SKM-1 (cell line): ENCODE results near the gene CTIF.

Experiments
- DNase-seq: peaks from one replicate; lab custom pipeline; 2025; ENCODE audit not compliant: unreplicated experiment; lab: John Stamatoyannopoulos, UW

The CTIF gene

GRCh38 chr18:48675912-48676311 is 137.1 kb downstream of the CTIF start:
- DNase-seq, result no peak

- DNase-seq, result peak; percentile 27
Measured at GRCh38 chr18:48676346-48676745, 137.5 kb downstream of the CTIF start.

GRCh38 chr18:48676756-48677368 is 138.0 kb downstream of the CTIF start:
- no peak for DNase-seq

- DNase-seq, result no peak
Measured at GRCh38 chr18:48678237-48679115, 139.6 kb downstream of the CTIF start.

- no peak for DNase-seq
Measured at GRCh38 chr18:48679236-48679635, 140.4 kb downstream of the CTIF start.

- no peak for DNase-seq
Measured at GRCh38 chr18:48680339-48681250, 141.8 kb downstream of the CTIF start.

GRCh38 chr18:48682768-48683167 is 143.9 kb downstream of the CTIF start:
- no peak for DNase-seq

- DNase-seq, result no peak
Measured at GRCh38 chr18:48683197-48683596, 144.4 kb downstream of the CTIF start.

GRCh38 chr18:48683661-48684060 is 144.8 kb downstream of the CTIF start:
- DNase-seq, result no peak

- DNase-seq, result no peak
Measured at GRCh38 chr18:48687346-48688042, 148.7 kb downstream of the CTIF start.

GRCh38 chr18:48688961-48689360 is 150.1 kb downstream of the CTIF start:
- DNase-seq, result no peak

GRCh38 chr18:48689548-48689947 is 150.7 kb downstream of the CTIF start:
- no peak for DNase-seq

GRCh38 chr18:48690494-48690893 is 151.7 kb downstream of the CTIF start:
- DNase-seq, result no peak

- no peak for DNase-seq
Measured at GRCh38 chr18:48693006-48693405, 154.2 kb downstream of the CTIF start.

GRCh38 chr18:48693625-48694262 is 154.9 kb downstream of the CTIF start:
- DNase-seq, result no peak

GRCh38 chr18:48694295-48694694 is 155.5 kb downstream of the CTIF start:
- DNase-seq, result no peak

GRCh38 chr18:48695671-48696070 is 156.8 kb downstream of the CTIF start:
- DNase-seq, result no peak

- DNase-seq, result no peak
Measured at GRCh38 chr18:48696218-48696617, 157.4 kb downstream of the CTIF start.

- no peak for DNase-seq
Measured at GRCh38 chr18:48697441-48697840, 158.6 kb downstream of the CTIF start.

GRCh38 chr18:48698707-48699106 is 159.9 kb downstream of the CTIF start:
- DNase-seq, result peak; percentile 13
